ENCODE measurements around the gene ADCK1.
A peak's percentile ranks its signal among the peaks of the same experiment; 100 is the strongest.

Gene ADCK1

GRCh38 chr14:77832297-77832696 lies 32.4 kb downstream of the ADCK1 start:
- CTCF ChIA-PET: interaction anchor here (0.8 kb wide), 1 partner anchor 10 kb away, joined by 3 read pairs; no protein-coding TSS in a partner anchor
- DNase-seq: no peak
- H3K27me3 Mint-ChIP-seq: no peaks in the 10 kb centered on the region
- no peaks in the 10 kb centered on the region for H3K4me1 Mint-ChIP-seq
- no peaks in the 10 kb centered on the region for H3K36me3 Mint-ChIP-seq
- H3K9me3 Mint-ChIP-seq: no peaks in the 10 kb centered on the region
- H3K4me3 Mint-ChIP-seq: no peak overlapping the region
- H3K27ac Mint-ChIP-seq: no peak overlapping the region

- CTCF ChIA-PET: interaction anchor here (1.4 kb wide), 1 partner anchor 24 kb away, joined by 7 read pairs; no protein-coding TSS in a partner anchor
- no peak overlapping the region for H3K4me3 Mint-ChIP-seq
- no peak for DNase-seq
- H3K9me3 Mint-ChIP-seq: no peaks in the 10 kb centered on the region
- H3K27me3 Mint-ChIP-seq: no peaks in the 10 kb centered on the region
- H3K36me3 Mint-ChIP-seq: no peaks in the 10 kb centered on the region
- no peak overlapping the region for H3K27ac Mint-ChIP-seq
- peaks cover 9% of the 10 kb centered on the region for H3K4me1 Mint-ChIP-seq
Measured at GRCh38 chr14:77837926-77838325, 38.0 kb downstream of the ADCK1 start.

GRCh38 chr14:77838831-77839511 lies 39.1 kb downstream of the ADCK1 start:
- no peaks in the 10 kb centered on the region for H3K9me3 Mint-ChIP-seq
- CTCF ChIA-PET: interaction anchor here (1.4 kb wide), 1 partner anchor 23 kb away, joined by 7 read pairs; no protein-coding TSS in a partner anchor

GRCh38 chr14:77843195-77843594 lies 43.3 kb downstream of the ADCK1 start:
- Mint-ChIP-seq H3K4me1 (peaks cover 9% of the 10 kb centered on the region), H3K4me3 (no peak overlapping the region), H3K27ac (no peak overlapping the region), H3K36me3 (no peaks in the 10 kb centered on the region), H3K27me3 (no peaks in the 10 kb centered on the region), H3K9me3 (no peaks in the 10 kb centered on the region)
- CTCF ChIA-PET: no interaction called here
- DNase-seq: no peak

More at GRCh38 chr14:77838831-77839511, 39.1 kb downstream of the ADCK1 start:
- no peak overlapping the region for H3K4me3 Mint-ChIP-seq
- H3K27ac Mint-ChIP-seq: no peak overlapping the region
- H3K36me3 Mint-ChIP-seq: no peaks in the 10 kb centered on the region
- peaks cover 9% of the 10 kb centered on the region for H3K4me1 Mint-ChIP-seq
- DNase-seq: no peak
- H3K27me3 Mint-ChIP-seq: no peaks in the 10 kb centered on the region

DNA sequence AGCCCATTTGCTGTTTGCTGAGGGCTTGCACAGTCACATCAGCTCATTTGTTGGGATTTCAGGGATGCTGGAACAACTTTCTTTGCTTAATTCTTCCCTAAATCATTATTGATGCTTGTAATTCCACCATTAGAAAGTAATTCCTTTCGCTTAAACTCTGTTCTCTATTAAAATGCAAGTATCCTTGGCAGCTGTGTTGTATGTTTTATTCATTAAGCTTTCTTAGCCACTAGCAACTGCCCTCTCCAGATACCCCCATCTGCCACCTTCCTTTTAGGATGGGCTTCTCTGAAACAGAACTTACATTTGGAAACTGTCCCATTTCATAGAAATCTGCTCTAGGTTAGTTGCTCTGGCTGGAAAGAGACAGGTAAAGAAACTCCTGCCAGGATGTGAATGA lies 43.7 kb downstream of the ADCK1 start:
- H3K4me3 Mint-ChIP-seq: no peak overlapping the region

GRCh38 chr14:77844802-77845201 lies 44.9 kb downstream of the ADCK1 start:
- DNase-seq: no peak
- CTCF ChIA-PET: no interaction called here
- Mint-ChIP-seq H3K36me3 (no peaks in the 10 kb centered on the region), H3K9me3 (no peaks in the 10 kb centered on the region), H3K4me3 (no peak overlapping the region), H3K27me3 (no peaks in the 10 kb centered on the region), H3K27ac (no peak overlapping the region), H3K4me1 (no peaks in the 10 kb centered on the region)

More for the DNA sequence above, 43.7 kb downstream of the ADCK1 start:
- Mint-ChIP-seq H3K27ac (no peak overlapping the region), H3K27me3 (no peaks in the 10 kb centered on the region), H3K9me3 (no peaks in the 10 kb centered on the region), H3K4me1 (peaks cover 9% of the 10 kb centered on the region), H3K36me3 (no peaks in the 10 kb centered on the region)
- DNase-seq: no peak
- CTCF ChIA-PET: no interaction called here

DNA sequence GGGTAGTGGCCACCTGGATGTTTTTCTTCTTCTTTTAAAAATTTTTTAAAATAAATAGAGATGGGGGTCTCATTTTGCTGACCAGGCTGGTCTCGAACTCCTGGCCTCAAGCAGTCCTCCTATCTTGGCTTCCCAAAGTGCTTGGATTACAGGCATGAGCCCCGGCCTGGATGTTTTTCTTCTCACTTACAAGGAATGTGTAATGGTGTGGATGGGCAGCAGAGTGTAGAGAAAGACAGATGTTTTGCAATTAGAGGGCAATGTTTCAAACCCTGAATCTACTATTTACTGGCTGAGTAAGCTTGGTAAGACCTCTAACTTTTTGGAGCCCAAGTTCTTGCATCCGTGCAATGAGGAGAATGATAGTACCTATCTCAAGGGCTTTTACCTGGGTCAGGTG lies 48.1 kb downstream of the ADCK1 start:
- CTCF ChIA-PET: no interaction called here
- no peaks in the 10 kb centered on the region for H3K9me3 Mint-ChIP-seq
- H3K27me3 Mint-ChIP-seq: no peaks in the 10 kb centered on the region
- no peaks in the 10 kb centered on the region for H3K4me1 Mint-ChIP-seq
- no peaks in the 10 kb centered on the region for H3K36me3 Mint-ChIP-seq
- no peak for DNase-seq
- H3K27ac Mint-ChIP-seq: no peak overlapping the region
- no peak overlapping the region for H3K4me3 Mint-ChIP-seq

DNA sequence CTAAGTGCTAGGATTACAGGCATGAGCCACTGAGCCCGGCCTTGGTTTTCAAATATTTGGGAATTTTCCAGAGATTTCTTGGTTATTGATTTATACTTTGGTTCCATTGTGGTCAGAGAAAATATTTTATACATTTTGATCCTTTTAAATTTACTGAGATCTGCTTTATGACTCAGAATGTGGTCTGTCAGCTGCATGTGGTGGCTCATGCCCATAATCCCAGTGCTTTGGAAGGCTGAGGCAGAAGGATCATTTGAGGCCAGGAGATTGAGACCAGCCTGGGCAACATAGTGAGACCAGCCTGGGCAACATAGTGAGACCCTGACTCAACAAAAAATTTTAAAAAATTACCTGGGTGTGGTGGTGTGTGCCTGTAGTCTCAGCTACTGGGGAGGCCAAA lies 49.8 kb downstream of the ADCK1 start:
- H3K27me3 Mint-ChIP-seq: no peaks in the 10 kb centered on the region
- H3K27ac Mint-ChIP-seq: no peak overlapping the region
- no peak for DNase-seq
- H3K9me3 Mint-ChIP-seq: no peaks in the 10 kb centered on the region
- H3K36me3 Mint-ChIP-seq: no peaks in the 10 kb centered on the region
- CTCF ChIA-PET: no interaction called here
- no peak overlapping the region for H3K4me3 Mint-ChIP-seq
- H3K4me1 Mint-ChIP-seq: no peaks in the 10 kb centered on the region

DNA sequence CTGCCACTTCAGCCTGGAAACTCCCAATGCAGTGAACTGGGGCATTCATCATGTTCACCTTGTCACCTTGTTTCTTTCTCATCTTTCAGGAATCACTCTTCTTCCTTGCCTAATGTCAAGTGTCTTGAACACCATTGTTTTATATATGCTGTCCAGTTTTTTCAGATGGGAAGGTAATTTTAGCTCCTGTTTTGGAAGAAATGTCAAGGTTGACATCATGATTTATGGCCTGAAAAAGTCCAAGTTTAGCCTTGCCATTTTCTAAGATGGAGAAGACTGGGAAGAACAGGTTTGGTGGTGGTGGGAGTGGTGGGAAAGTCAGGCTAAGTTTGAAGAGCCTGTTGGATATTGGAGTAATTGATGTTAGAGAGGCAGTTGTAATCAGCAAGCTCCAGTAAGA lies 54.0 kb downstream of the ADCK1 start:
- H3K4me3 Mint-ChIP-seq: no peak overlapping the region
- CTCF ChIA-PET: interaction anchor here (0.8 to 1.2 kb wide), 2 partner anchors 8 to 170 kb away, joined by 3 read pairs; no protein-coding TSS in a partner anchor

GRCh38 chr14:77856941-77857340 lies 57.0 kb downstream of the ADCK1 start:
- H3K9me3 Mint-ChIP-seq: no peaks in the 10 kb centered on the region
- no peak for DNase-seq
- H3K27me3 Mint-ChIP-seq: no peaks in the 10 kb centered on the region
- no peak overlapping the region for H3K4me3 Mint-ChIP-seq
- no peak overlapping the region for H3K27ac Mint-ChIP-seq
- no peaks in the 10 kb centered on the region for H3K36me3 Mint-ChIP-seq
- H3K4me1 Mint-ChIP-seq: no peaks in the 10 kb centered on the region
- CTCF ChIA-PET: no interaction called here

More for the DNA sequence above, 54.0 kb downstream of the ADCK1 start:
- H3K36me3 Mint-ChIP-seq: no peaks in the 10 kb centered on the region
- DNase-seq: no peak
- H3K9me3 Mint-ChIP-seq: no peaks in the 10 kb centered on the region
- H3K27me3 Mint-ChIP-seq: no peaks in the 10 kb centered on the region
- H3K27ac Mint-ChIP-seq: no peak overlapping the region
- H3K4me1 Mint-ChIP-seq: no peaks in the 10 kb centered on the region

DNA sequence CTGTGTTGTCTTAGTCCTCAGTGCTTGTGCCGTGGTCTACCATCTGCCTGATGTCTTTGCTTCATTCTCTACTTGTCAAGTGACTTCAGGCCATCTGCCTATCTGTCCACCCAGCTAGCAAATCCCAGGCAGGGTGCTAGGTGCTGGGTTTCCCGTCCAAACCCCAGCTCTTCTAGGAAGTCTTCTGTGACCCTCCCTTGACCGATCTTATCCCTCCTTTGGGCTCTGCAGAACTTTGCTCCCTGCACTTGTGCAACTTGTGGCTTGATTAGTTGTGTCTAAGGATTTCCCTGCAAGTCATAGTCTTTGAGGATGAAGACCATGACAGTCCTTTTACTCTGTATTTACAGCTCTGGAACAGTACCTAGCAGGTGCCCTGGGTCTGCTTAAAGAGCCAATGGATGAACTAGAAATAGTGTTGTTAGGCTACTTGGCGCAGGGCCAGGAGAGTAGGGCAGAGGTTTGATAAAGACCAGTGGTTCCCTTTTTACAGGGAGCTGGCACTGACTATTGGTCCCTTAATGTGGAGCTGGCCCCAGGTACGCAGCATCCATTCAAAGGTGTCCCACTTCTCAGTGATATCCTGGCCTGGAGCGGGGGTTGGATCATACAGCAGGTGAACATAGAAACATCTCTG lies 60.1 kb downstream of the ADCK1 start:
- H3K4me1 Mint-ChIP-seq: no peaks in the 10 kb centered on the region
- CTCF ChIA-PET: interaction anchor here (0.8 to 2.4 kb wide), 5 partner anchors 25 to 706 kb away, joined by 3 to 14 read pairs (median 3); no protein-coding TSS in a partner anchor
- no peaks in the 10 kb centered on the region for H3K27me3 Mint-ChIP-seq
- no peak overlapping the region for H3K4me3 Mint-ChIP-seq
- no peaks in the 10 kb centered on the region for H3K36me3 Mint-ChIP-seq
- DNase-seq: no peak
- H3K27ac Mint-ChIP-seq: no peak overlapping the region
- H3K9me3 Mint-ChIP-seq: no peaks in the 10 kb centered on the region

- Mint-ChIP-seq H3K4me1 (no peaks in the 10 kb centered on the region), H3K36me3 (no peaks in the 10 kb centered on the region), H3K27me3 (no peaks in the 10 kb centered on the region), H3K4me3 (no peak overlapping the region), H3K9me3 (no peaks in the 10 kb centered on the region), H3K27ac (no peak overlapping the region)
- DNase-seq: no peak
- CTCF ChIA-PET: interaction anchor here (1.0 to 2.4 kb wide), 9 partner anchors 10 to 737 kb away, joined by 3 to 14 read pairs (median 5); no protein-coding TSS in a partner anchor
Measured at GRCh38 chr14:77861201-77861600, 61.3 kb downstream of the ADCK1 start.

DNA sequence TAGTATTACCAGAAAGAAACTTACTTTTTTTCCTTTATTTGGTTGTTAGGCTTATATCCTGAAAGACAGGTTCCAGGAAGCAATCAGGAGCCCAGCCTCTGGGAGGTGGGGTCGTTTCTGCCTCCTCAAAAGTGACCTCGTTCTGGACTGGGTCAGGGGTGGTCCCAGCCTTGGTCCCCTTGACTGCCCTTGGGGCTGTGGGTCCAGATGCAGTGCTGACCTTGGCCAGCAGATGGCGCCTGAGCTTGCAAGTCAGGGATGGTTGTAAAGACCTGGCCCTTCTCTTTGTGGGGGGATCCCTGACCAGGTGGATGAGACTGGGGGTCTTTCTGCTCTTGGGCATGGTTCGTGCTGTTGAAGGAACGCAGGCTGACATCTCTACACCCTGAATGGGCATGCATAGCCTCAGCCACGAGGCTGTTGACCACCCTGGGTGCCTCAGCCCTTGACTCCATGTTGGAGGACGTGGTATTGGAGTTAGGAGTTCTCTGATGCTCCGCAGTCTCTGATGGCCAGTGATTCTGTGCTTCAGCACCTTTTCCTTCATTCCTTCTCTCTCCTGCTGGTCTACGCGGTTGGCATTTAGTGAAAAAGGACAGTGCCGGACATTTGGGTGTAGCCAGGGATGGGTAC lies 62.4 kb downstream of the ADCK1 start:
- Mint-ChIP-seq H3K27ac (no peak overlapping the region), H3K9me3 (no peaks in the 10 kb centered on the region)

GRCh38 chr14:77864085-77864484 lies 64.2 kb downstream of the ADCK1 start:
- H3K36me3 Mint-ChIP-seq: no peaks in the 10 kb centered on the region
- CTCF ChIA-PET: interaction anchor here (0.8 to 2.3 kb wide), 4 partner anchors 112 to 735 kb away, joined by 3 to 7 read pairs (median 4); no protein-coding TSS in a partner anchor
- no peaks in the 10 kb centered on the region for H3K9me3 Mint-ChIP-seq
- H3K27ac Mint-ChIP-seq: no peak overlapping the region
- H3K4me3 Mint-ChIP-seq: no peak overlapping the region
- H3K27me3 Mint-ChIP-seq: no peaks in the 10 kb centered on the region
- no peak for DNase-seq
- no peaks in the 10 kb centered on the region for H3K4me1 Mint-ChIP-seq

More for the DNA sequence above, 62.4 kb downstream of the ADCK1 start:
- no peaks in the 10 kb centered on the region for H3K36me3 Mint-ChIP-seq
- H3K4me1 Mint-ChIP-seq: no peaks in the 10 kb centered on the region
- no peak overlapping the region for H3K4me3 Mint-ChIP-seq
- peak; percentile 85 for DNase-seq
- H3K27me3 Mint-ChIP-seq: no peaks in the 10 kb centered on the region
- CTCF ChIA-PET: interaction anchor here (0.6 to 2.4 kb wide), 17 partner anchors 9 to 738 kb away, joined by 3 to 14 read pairs (median 3); no protein-coding TSS in a partner anchor
